Tibial nerve (tissue), 4 donors: ENCODE data around the gene SLC7A9.

Source experiments
- CTCF ChIP-seq, 5 experiments: fragments of 200-600 bp in 3 of 5; fragments of 450-650 bp in 2 of 5; sonication (generic) in 3 of 5; IDR thresholded peaks; one replicate each; pipeline ENCODE4 v1.5.1; 2016 to 2019; ENCODE audit warnings: antibody characterized with exemption in 5 of 5, mild to moderate bottlenecking in 3 of 5, moderate library complexity in 2 of 5
- EP300 ChIP-seq, 2 donors: sonication (generic); formaldehyde crosslinking; IDR thresholded peaks; one replicate each; pipeline ENCODE4 v1.6.1; 2017; ENCODE audit warnings: antibody characterized with exemption in 2 of 2, mild to moderate bottlenecking in 1 of 2
- POLR2A ChIP-seq, 2 donors: fragments of 450-650 bp; IDR thresholded peaks; one replicate each; pipeline ENCODE4 v1.6.1; 2017; ENCODE audit warnings: antibody characterized with exemption in 2 of 2, mild to moderate bottlenecking in 2 of 2, moderate library complexity in 2 of 2

DNA sequence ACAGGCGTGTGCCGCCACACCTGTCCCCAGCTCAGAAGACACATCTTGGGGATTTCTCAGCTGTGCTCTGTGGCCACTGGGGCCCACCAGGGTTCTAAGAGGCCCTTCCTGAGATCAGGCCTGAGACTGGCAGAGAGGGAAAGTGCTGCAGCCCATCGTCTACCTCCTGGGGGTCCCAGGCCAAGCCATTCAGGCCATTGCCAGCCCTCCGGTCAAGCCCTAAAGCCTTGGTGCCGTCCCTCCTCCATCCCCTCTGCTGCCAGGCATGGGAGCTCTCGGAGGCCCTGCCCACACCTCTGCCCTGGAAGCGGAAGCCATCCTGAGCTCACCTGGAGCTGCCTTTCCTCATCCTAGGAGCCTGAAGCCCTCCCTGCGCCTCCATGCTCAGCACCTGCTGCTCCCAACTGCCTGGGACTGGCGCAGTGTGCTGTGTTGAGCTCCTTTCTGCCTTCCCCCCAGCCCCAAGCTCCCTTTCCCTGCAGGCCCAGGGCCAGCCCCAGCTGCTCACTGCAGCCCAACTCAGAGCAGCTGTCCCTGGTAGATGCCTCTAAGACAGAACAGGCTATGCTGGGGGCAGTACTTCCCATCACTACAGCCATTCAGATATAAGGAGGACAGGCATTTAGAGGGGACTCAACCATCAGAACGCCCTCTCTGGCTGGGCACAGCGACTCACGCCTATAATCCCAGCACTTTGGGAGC lies 2.9 kb downstream of the SLC7A9 start:
- no peak for TF ChIP-seq POLR2A (IDR thresholded peaks at IDR 0.05)
- no peak for TF ChIP-seq CTCF (IDR thresholded peaks at IDR 0.05)
- TF ChIP-seq EP300 (IDR thresholded peaks at IDR 0.05) = no peak
